SH-SY5Y (cell line): Measurements from ENCODE around the gene EBF3.

Experiments used
- GATA2 ChIP-seq: IDR thresholded peaks from 2 replicates; pipeline ENCODE4 v1.6.1; 2011; ENCODE audit warnings: mild to moderate bottlenecking, low read depth, low read length
- GATA3 ChIP-seq: IDR thresholded peaks from 2 replicates; pipeline ENCODE4 v1.6.1; 2011; ENCODE audit warnings: low read depth, mild to moderate bottlenecking, low read length, moderate library complexity

GRCh38 chr10:129896136-129896859, 67.8 kb downstream of the EBF3 start:
- TF ChIP-seq GATA2: no peak
- no peak for TF ChIP-seq GATA3
